Psoas muscle (tissue), 8 donors: ENCODE measurements around the gene DOCK1. TPM values are rescaled to one million over a fixed set of nuclear protein-coding genes. Genes with fewer than 3 reads are reported as not detected.

Experiments
- ATAC-seq, 4 donors: fragments of 200-7000 bp; cut with Tn5 transposase; one replicate each; pipeline ENCODE4 v1.9.1; 2020; ENCODE audit warnings: moderate library complexity in 3 of 4, mild to moderate bottlenecking in 2 of 4
- DNase-seq, 2 donors: peaks; one replicate each; pipeline ENCODE4 v3.0.0-alpha.2; 2020
- H3K27ac ChIP-seq: fragments of 200-600 bp; one replicate; pipeline ENCODE4 v1.8.0; 2022
- H3K27me3 ChIP-seq, 3 donors: fragments of 200-600 bp in 1 of 3; one replicate each; pipeline versions ENCODE4 v1.6.1 to v1.8.0; 2013 to 2022; ENCODE audit warnings: low read length in 2 of 3, mild to moderate bottlenecking in 2 of 3, moderate library complexity in 1 of 3; ENCODE audit not compliant: insufficient read depth in 3 of 3
- H3K36me3 ChIP-seq, 2 donors: fragments of 200-600 bp in 1 of 2; one replicate each; pipeline versions ENCODE4 v1.6.1 to v1.8.0; 2013 to 2022; ENCODE audit warnings: low read depth in 1 of 2, mild to moderate bottlenecking in 1 of 2, moderate library complexity in 1 of 2; ENCODE audit not compliant: insufficient read depth in 1 of 2
- H3K4me1 ChIP-seq: fragments of 200-600 bp; one replicate; pipeline ENCODE4 v1.8.0; 2022
- H3K4me3 ChIP-seq: fragments of 200-600 bp; one replicate; pipeline ENCODE4 v1.8.0; 2022; ENCODE audit warnings: mild to moderate bottlenecking
- H3K9me3 ChIP-seq: fragments of 200-600 bp; one replicate; pipeline ENCODE4 v1.8.0; 2022
- CTCF ChIP-seq: fragments of 200-600 bp; IDR thresholded peaks from one replicate; pipeline ENCODE4 v1.8.0; 2022; ENCODE audit warnings: antibody characterized with exemption
- WGBS, 3 donors: extraction: QIAGEN DNeasy Blood & Tissue Kit; methylation state at CpG; one replicate each; pipeline versions ENCODE4 v1.1.6 to v1.1.7; 2013; 5-methylcytosine and 5-hydroxymethylcytosine counted together
- intact Hi-C, 2 donors: fragments of 100-400 bp; cut with DNase I; formaldehyde crosslinking; loops; one replicate each; pipeline versions ENCODE4 v1.11.0 to v1.14.2; 2022
- polyA plus RNA-seq, 3 donors: library from polyadenylated mRNA; stranded (reverse); fragments of 200-250 nt; gene quantifications; one replicate each; pipeline ENCODE4 v1.2.3, GENCODE V29; 2013
- total RNA-seq, 4 donors: library from RNA; stranded (reverse); fragmentation: NEBNext Ultra II Directional in 2 of 4; extraction: Animal tissue kit (Norgen Biotek cat#: 25700) in 2 of 4; gene quantifications; one replicate each; pipeline versions ENCODE4 v1.2.1 to v1.2.4, GENCODE V29; 2021 to 2023
- donor health status: healthy with polysubstance abuse.
- donor health status: DM: no; HTN: no; CAD: no; lungs with moderate emphysema.
- donor health status: Bipolar disorder and iron deficiency.
- donor health status: healthy.
- donor health status: DM: yes; HTN: yes; CAD: no.
- donor health status: DM: no; HTN: no; CAD: no.
- donor health status: DM: no; HTN: no; CAD: no.
- donor health status: DM: yes; HTN: yes; CAD: no.

Gene DOCK1
- total and polyA plus RNA-seq, 7 donors, result 2.1 to 11.3 (median 5.4) TPM

- Histone ChIP-seq H3K4me3 (no peak overlapping the region), H3K27ac (no peak overlapping the region), H3K36me3 (peaks cover 0 to 6% of the 10 kb centered on the region in 2 donors), H3K9me3 (no peaks in the 10 kb centered on the region), H3K4me1 (no peaks in the 10 kb centered on the region), H3K27me3 (no peaks in the 10 kb centered on the region)
- ATAC-seq (no peak), DNase-seq (no peak)
- no peak for TF ChIP-seq CTCF
- intact Hi-C loops, result no loop called here
- 69 to 88% (median 73%) methylated on average over 4 of the region's 4 CpGs for WGBS, 3 donors
Observed at GRCh38 chr10:127451628-127452027, 546.4 kb downstream of the DOCK1 start.

GRCh38 chr10:127452568-127452967, 547.3 kb downstream of the DOCK1 start:
- intact Hi-C loops, result no loop called here
- no peak for TF ChIP-seq CTCF
- no peaks in the 10 kb centered on the region for H3K9me3 ChIP-seq
- peaks cover 0 to 6% of the 10 kb centered on the region in 2 donors for H3K36me3 ChIP-seq
- H3K4me3 ChIP-seq, result no peak overlapping the region
- H3K27ac ChIP-seq, result no peak overlapping the region
- no peaks in the 10 kb centered on the region for H3K4me1 ChIP-seq
- DNase-seq (no peak), ATAC-seq (no peak)
- no peaks in the 10 kb centered on the region for H3K27me3 ChIP-seq
- WGBS, 3 donors, result 74 to 82% (median 80%) methylated on average over 3 of the region's 3 CpGs

- Histone ChIP-seq H3K4me1 (no peaks in the 10 kb centered on the region), H3K9me3 (no peaks in the 10 kb centered on the region), H3K27me3 (no peaks in the 10 kb centered on the region), H3K27ac (no peak overlapping the region), H3K36me3 (no peaks in the 10 kb centered on the region), H3K4me3 (no peak overlapping the region)
- TF ChIP-seq CTCF, result no peak
- intact Hi-C loops, result no loop called here
- WGBS, 3 donors, result 67 to 80% (median 67%) methylated on average over 8 of the region's 8 CpGs
- ATAC-seq (no peak), DNase-seq (no peak)
Observed at GRCh38 chr10:127453706-127454105, 548.5 kb downstream of the DOCK1 start.

- H3K27me3 ChIP-seq, result no peaks in the 10 kb centered on the region
- WGBS, 3 donors, result 54 to 71% (median 66%) methylated on average over 9 of the region's 9 CpGs
Observed at GRCh38 chr10:127456122-127456521, 550.9 kb downstream of the DOCK1 start.

More at GRCh38 chr10:127456122-127456521, 550.9 kb downstream of the DOCK1 start:
- Histone ChIP-seq H3K27ac (no peak overlapping the region), H3K4me3 (no peak overlapping the region), H3K9me3 (no peaks in the 10 kb centered on the region), H3K36me3 (no peaks in the 10 kb centered on the region), H3K4me1 (no peaks in the 10 kb centered on the region)
- no peak for TF ChIP-seq CTCF
- intact Hi-C loops, result no loop called here
- ATAC-seq, result no peak
- no peak for DNase-seq
